GM23338 (cell line): Measurements from ENCODE around the gene RNF41. TPM values are rescaled to one million over a fixed set of nuclear protein-coding genes. Genes with fewer than 3 reads are reported as not detected.

Experiments
- ATAC-seq: fragments of 200-7000 bp; cut with Tn5 transposase; 3 replicates; pipeline ENCODE4 v1.9.1; 2020
- DNase-seq: peaks from one replicate; pipeline ENCODE4 v3.0.0-alpha.2; 2015; ENCODE audit warnings: low spot score
- H2AFZ ChIP-seq: fragments of 200-600 bp; sonication (generic); 2 replicates; pipeline ENCODE4 v1.8.0; 2016; ENCODE audit warnings: antibody characterized with exemption, mild to moderate bottlenecking, moderate library complexity
- H3F3A ChIP-seq: fragments of 200-600 bp; sonication (generic); replicated peaks from 2 replicates; pipeline ENCODE4 v1.8.0; 2017; ENCODE audit warnings: antibody characterized with exemption, mixed run types, low read depth
- H3K27ac ChIP-seq: fragments of 200-600 bp; sonication (generic); 2 replicates; pipeline ENCODE4 v1.6.1; 2016; ENCODE audit warnings: low read depth
- H3K27me3 ChIP-seq: fragments of 200-600 bp; sonication (generic); 2 replicates; pipeline ENCODE4 v1.8.0; 2016; ENCODE audit warnings: mild to moderate bottlenecking, mixed run types, moderate library complexity; ENCODE audit not compliant: insufficient read depth
- H3K36me3 ChIP-seq: fragments of 200-600 bp; sonication (generic); 2 replicates; pipeline ENCODE4 v1.8.0; 2016; ENCODE audit warnings: mild to moderate bottlenecking; ENCODE audit not compliant: insufficient read depth
- H3K4me1 ChIP-seq: fragments of 200-600 bp; sonication (generic); 2 replicates; pipeline ENCODE4 v1.8.0; 2016; ENCODE audit warnings: mild to moderate bottlenecking, moderate library complexity; ENCODE audit not compliant: insufficient read depth
- H3K4me2 ChIP-seq: fragments of 200-600 bp; sonication (generic); 2 replicates; pipeline ENCODE4 v1.7.1; 2017; ENCODE audit warnings: mixed run types
- H3K4me3 ChIP-seq: fragments of 200-600 bp; sonication (generic); 2 replicates; pipeline ENCODE4 v1.6.1; 2016; ENCODE audit warnings: mixed run types
- H3K79me2 ChIP-seq: fragments of 200-600 bp; sonication (generic); replicated peaks from 2 replicates; pipeline ENCODE4 v1.8.0; 2017; ENCODE audit warnings: mild to moderate bottlenecking; ENCODE audit not compliant: insufficient read depth
- H3K9me2 ChIP-seq: fragments of 200-600 bp; sonication (generic); 2 replicates; pipeline ENCODE4 v1.8.0; 2017; ENCODE audit not compliant: insufficient read depth
- H4K20me1 ChIP-seq: fragments of 200-600 bp; sonication (generic); replicated peaks from 2 replicates; pipeline ENCODE4 v1.8.0; 2017; ENCODE audit warnings: mild to moderate bottlenecking; ENCODE audit not compliant: insufficient read depth
- H3K27ac Mint-ChIP-seq: 2 replicates; pipeline ENCODE4 v1.8.0; 2020; ENCODE audit warnings: inconsistent platforms, mild to moderate bottlenecking, moderate library complexity, mixed read lengths
- H3K27me3 Mint-ChIP-seq: 3 replicates; pipeline ENCODE4 v1.8.0; 2022; ENCODE audit warnings: low read depth, mild to moderate bottlenecking, moderate library complexity, mixed read lengths, inconsistent platforms; ENCODE audit not compliant: insufficient read depth, poor library complexity
- H3K36me3 Mint-ChIP-seq: 3 replicates; pipeline ENCODE4 v1.8.0; 2021; ENCODE audit warnings: low read depth, mild to moderate bottlenecking, inconsistent platforms, moderate library complexity, mixed read lengths
- H3K4me1 Mint-ChIP-seq: 3 replicates; pipeline ENCODE4 v1.8.0; 2020; ENCODE audit warnings: mild to moderate bottlenecking, inconsistent platforms, mixed read lengths
- H3K4me3 Mint-ChIP-seq: 3 replicates; pipeline ENCODE4 v1.8.0; 2021; ENCODE audit warnings: moderate library complexity, mild to moderate bottlenecking, inconsistent platforms, mixed read lengths
- H3K9me3 Mint-ChIP-seq: 3 replicates; pipeline ENCODE4 v1.8.0; 2020; ENCODE audit warnings: moderate library complexity, mild to moderate bottlenecking, inconsistent platforms, mixed read lengths
- CREB1 ChIP-seq: fragments of 250-450 bp; sonication (Bioruptor Pico); IDR thresholded peaks from 2 replicates; pipeline ENCODE4 v1.5.0; 2020; ENCODE audit warnings: low read depth, mild to moderate bottlenecking, moderate library complexity
- JUNB ChIP-seq: IDR thresholded peaks from one replicate; pipeline ENCODE4 v1.6.1; 2016; ENCODE audit warnings: antibody characterized with exemption; ENCODE audit not compliant: unreplicated experiment
- NANOG ChIP-seq: IDR thresholded peaks from 2 replicates; pipeline ENCODE4 v1.6.1; 2016; ENCODE audit warnings: antibody characterized with exemption, borderline replicate concordance
- STAT1 ChIP-seq: IDR thresholded peaks from one replicate; pipeline ENCODE4 v1.6.1; 2016; ENCODE audit warnings: antibody characterized with exemption; ENCODE audit not compliant: unreplicated experiment
- ZNF331 ChIP-seq: fragments of 250-450 bp; sonication (Bioruptor Pico); IDR thresholded peaks from 2 replicates; pipeline ENCODE4 v1.5.0; 2020; ENCODE audit warnings: low read depth, mild to moderate bottlenecking, moderate library complexity
- polyA plus RNA-seq: library from polyadenylated mRNA; unstranded; fragments of >200 nt; fragmentation: Nextera tagmentation; extraction: Ambion mirVana; gene quantifications from 2 replicates; pipeline ENCODE4 v1.2.1, GENCODE V29; 2016
- total RNA-seq: library from RNA; depleted of rRNA; stranded (reverse); fragments of >200 nt; shearing (Covaris generic); gene quantifications from 2 replicates; pipeline ENCODE4 v1.2.3, GENCODE V29; 2014
- TF ChIP-seq, protein P1 (sequence below): IDR thresholded peaks from one replicate; pipeline ENCODE4 v1.6.1; 2018; ENCODE audit warnings: antibody characterized with exemption; ENCODE audit not compliant: unreplicated experiment
- TF ChIP-seq, protein P2 (sequence below): fragments of 250-450 bp; sonication (Bioruptor Pico); IDR thresholded peaks from 2 replicates; pipeline ENCODE4 v1.5.0; 2020; ENCODE audit warnings: mild to moderate bottlenecking, moderate library complexity
- TF ChIP-seq, protein P3 (sequence below): IDR thresholded peaks from 2 replicates; pipeline ENCODE4 v1.6.1; 2016; ENCODE audit warnings: antibody characterized with exemption

Gene RNF41
- total and polyA plus RNA-seq, 2 experiments from 2014 or later: 15.3 to 77.1 TPM

DNA sequence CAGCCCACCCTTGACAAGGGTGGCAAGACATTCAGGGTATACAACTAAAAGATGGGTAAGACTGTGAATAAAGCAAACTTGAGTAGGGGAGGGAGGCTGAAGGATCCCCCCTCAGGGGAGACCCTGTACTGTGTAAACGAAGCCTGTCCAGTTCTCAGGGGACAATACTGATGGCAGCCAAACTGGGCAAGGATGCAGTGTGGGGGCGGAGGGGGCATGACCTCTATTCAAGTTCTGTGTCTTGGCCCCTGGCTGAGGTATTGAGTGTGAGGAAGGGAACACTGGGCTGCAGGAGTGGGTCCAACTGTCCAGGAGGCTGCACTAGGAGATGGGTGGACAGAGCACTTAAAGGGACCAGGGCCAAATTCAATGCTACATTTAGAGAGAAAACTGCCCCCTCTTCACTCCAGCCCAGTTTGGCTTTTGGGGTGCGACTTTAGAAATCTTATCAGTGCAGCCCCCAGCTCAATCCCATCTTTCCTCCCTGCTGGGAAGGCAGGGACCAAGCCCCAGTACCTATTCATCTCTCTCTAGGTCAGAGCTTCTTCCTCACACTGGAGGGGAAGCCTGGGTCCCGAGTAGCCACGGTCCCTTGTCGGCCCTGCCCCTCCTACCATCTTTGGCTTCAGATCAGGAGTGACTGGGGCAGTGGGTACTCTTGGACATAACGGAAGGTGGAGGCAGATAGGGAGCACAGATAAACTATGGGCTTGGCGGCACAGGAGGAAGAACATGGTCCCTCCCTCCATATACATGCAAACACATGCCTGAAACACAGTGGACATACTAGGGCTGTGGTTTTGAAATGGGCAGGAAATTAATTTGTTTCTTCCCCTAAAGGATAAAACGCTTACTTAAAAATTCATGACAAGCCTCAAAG is 19.9 kb upstream of the RNF41 start:
- Mint-ChIP-seq H3K9me3 (no peaks in the 10 kb centered on the region), H3K4me1 (peaks cover 10% of the 10 kb centered on the region; the same call in 2 of the 3 replicates), H3K27ac (no peak overlapping the region), H3K36me3 (peaks cover 53% of the 10 kb centered on the region), H3K4me3 (no peak overlapping the region), H3K27me3 (peaks cover 19% of the 10 kb centered on the region)
- Histone ChIP-seq H3K27ac (no peak overlapping the region), H4K20me1 (peaks cover 9% of the 10 kb centered on the region; the same call in 1 of the 2 replicates), H3F3A (peaks cover 4% of the 10 kb centered on the region), H3K4me1 (no peaks in the 10 kb centered on the region), H3K9me2 (no peaks in the 10 kb centered on the region), H2AFZ (no peak overlapping the region), H3K4me2 (no peak overlapping the region), H3K79me2 (no peaks in the 10 kb centered on the region), H3K4me3 (no peak overlapping the region), H3K27me3 (no peaks in the 10 kb centered on the region), H3K36me3 (peaks cover 37% of the 10 kb centered on the region)
- TF ChIP-seq ZNF331 (CRISPR knock-in tag): no peak
- no peak for TF ChIP-seq CREB1 (CRISPR knock-in tag)
- TF ChIP-seq NANOG: no peak
- TF ChIP-seq, protein P1, sequence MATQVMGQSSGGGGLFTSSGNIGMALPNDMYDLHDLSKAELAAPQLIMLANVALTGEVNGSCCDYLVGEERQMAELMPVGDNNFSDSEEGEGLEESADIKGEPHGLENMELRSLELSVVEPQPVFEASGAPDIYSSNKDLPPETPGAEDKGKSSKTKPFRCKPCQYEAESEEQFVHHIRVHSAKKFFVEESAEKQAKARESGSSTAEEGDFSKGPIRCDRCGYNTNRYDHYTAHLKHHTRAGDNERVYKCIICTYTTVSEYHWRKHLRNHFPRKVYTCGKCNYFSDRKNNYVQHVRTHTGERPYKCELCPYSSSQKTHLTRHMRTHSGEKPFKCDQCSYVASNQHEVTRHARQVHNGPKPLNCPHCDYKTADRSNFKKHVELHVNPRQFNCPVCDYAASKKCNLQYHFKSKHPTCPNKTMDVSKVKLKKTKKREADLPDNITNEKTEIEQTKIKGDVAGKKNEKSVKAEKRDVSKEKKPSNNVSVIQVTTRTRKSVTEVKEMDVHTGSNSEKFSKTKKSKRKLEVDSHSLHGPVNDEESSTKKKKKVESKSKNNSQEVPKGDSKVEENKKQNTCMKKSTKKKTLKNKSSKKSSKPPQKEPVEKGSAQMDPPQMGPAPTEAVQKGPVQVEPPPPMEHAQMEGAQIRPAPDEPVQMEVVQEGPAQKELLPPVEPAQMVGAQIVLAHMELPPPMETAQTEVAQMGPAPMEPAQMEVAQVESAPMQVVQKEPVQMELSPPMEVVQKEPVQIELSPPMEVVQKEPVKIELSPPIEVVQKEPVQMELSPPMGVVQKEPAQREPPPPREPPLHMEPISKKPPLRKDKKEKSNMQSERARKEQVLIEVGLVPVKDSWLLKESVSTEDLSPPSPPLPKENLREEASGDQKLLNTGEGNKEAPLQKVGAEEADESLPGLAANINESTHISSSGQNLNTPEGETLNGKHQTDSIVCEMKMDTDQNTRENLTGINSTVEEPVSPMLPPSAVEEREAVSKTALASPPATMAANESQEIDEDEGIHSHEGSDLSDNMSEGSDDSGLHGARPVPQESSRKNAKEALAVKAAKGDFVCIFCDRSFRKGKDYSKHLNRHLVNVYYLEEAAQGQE: no peak
- TF ChIP-seq STAT1: no peak
- no peak for TF ChIP-seq JUNB
- DNase-seq (no peak), ATAC-seq (no peak)

DNA sequence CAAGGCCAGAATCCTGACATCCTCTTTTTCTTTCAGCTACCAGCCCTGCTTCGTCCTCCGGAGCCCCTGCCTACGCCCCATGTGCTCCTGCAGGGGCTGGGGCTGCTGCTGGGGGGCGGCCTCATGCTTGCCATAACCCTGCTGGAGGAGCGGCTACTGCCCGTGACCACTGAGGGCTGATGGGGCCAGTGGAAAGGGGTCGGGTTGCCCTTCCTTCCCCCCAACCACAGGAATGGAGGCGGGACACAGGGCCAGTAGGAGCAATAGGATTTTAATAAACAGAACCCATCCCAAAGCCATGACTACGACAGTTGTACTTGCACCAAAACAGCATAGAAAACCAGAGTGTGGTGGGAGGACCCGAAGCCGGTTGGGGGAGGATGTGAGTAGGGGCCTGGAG is 15.8 kb upstream of the RNF41 start:
- H3K27me3 ChIP-seq: peaks cover 4% of the 10 kb centered on the region; the same call in 1 of the 2 replicates
- no peak overlapping the region for H3K27ac ChIP-seq
- no peak overlapping the region for H3K4me3 ChIP-seq
- no peak overlapping the region for H2AFZ ChIP-seq
- ATAC-seq (peak; percentile 69), DNase-seq (peak; percentile 53)
- H3K4me1 ChIP-seq: no peaks in the 10 kb centered on the region
- Mint-ChIP-seq H3K4me3 (no peak overlapping the region), H3K27me3 (peaks cover 22% of the 10 kb centered on the region), H3K36me3 (peaks cover 20% of the 10 kb centered on the region), H3K9me3 (no peaks in the 10 kb centered on the region), H3K4me1 (peaks cover 10% of the 10 kb centered on the region; the same call in 2 of the 3 replicates), H3K27ac (0 out of 2 replicates have a peak overlapping the region, but pooled peaks have one; percentile 57)
- peaks cover 17% of the 10 kb centered on the region; the same call in 1 of the 2 replicates for H3K36me3 ChIP-seq
- no peaks in the 10 kb centered on the region for H3K9me2 ChIP-seq
- peaks cover 7% of the 10 kb centered on the region; the same call in 1 of the 2 replicates for H4K20me1 ChIP-seq
- H3K79me2 ChIP-seq: no peaks in the 10 kb centered on the region
- peaks cover 4% of the 10 kb centered on the region; the same call in 1 of the 2 replicates for H3F3A ChIP-seq
- no peak overlapping the region for H3K4me2 ChIP-seq
- TF ChIP-seq, protein P2, sequence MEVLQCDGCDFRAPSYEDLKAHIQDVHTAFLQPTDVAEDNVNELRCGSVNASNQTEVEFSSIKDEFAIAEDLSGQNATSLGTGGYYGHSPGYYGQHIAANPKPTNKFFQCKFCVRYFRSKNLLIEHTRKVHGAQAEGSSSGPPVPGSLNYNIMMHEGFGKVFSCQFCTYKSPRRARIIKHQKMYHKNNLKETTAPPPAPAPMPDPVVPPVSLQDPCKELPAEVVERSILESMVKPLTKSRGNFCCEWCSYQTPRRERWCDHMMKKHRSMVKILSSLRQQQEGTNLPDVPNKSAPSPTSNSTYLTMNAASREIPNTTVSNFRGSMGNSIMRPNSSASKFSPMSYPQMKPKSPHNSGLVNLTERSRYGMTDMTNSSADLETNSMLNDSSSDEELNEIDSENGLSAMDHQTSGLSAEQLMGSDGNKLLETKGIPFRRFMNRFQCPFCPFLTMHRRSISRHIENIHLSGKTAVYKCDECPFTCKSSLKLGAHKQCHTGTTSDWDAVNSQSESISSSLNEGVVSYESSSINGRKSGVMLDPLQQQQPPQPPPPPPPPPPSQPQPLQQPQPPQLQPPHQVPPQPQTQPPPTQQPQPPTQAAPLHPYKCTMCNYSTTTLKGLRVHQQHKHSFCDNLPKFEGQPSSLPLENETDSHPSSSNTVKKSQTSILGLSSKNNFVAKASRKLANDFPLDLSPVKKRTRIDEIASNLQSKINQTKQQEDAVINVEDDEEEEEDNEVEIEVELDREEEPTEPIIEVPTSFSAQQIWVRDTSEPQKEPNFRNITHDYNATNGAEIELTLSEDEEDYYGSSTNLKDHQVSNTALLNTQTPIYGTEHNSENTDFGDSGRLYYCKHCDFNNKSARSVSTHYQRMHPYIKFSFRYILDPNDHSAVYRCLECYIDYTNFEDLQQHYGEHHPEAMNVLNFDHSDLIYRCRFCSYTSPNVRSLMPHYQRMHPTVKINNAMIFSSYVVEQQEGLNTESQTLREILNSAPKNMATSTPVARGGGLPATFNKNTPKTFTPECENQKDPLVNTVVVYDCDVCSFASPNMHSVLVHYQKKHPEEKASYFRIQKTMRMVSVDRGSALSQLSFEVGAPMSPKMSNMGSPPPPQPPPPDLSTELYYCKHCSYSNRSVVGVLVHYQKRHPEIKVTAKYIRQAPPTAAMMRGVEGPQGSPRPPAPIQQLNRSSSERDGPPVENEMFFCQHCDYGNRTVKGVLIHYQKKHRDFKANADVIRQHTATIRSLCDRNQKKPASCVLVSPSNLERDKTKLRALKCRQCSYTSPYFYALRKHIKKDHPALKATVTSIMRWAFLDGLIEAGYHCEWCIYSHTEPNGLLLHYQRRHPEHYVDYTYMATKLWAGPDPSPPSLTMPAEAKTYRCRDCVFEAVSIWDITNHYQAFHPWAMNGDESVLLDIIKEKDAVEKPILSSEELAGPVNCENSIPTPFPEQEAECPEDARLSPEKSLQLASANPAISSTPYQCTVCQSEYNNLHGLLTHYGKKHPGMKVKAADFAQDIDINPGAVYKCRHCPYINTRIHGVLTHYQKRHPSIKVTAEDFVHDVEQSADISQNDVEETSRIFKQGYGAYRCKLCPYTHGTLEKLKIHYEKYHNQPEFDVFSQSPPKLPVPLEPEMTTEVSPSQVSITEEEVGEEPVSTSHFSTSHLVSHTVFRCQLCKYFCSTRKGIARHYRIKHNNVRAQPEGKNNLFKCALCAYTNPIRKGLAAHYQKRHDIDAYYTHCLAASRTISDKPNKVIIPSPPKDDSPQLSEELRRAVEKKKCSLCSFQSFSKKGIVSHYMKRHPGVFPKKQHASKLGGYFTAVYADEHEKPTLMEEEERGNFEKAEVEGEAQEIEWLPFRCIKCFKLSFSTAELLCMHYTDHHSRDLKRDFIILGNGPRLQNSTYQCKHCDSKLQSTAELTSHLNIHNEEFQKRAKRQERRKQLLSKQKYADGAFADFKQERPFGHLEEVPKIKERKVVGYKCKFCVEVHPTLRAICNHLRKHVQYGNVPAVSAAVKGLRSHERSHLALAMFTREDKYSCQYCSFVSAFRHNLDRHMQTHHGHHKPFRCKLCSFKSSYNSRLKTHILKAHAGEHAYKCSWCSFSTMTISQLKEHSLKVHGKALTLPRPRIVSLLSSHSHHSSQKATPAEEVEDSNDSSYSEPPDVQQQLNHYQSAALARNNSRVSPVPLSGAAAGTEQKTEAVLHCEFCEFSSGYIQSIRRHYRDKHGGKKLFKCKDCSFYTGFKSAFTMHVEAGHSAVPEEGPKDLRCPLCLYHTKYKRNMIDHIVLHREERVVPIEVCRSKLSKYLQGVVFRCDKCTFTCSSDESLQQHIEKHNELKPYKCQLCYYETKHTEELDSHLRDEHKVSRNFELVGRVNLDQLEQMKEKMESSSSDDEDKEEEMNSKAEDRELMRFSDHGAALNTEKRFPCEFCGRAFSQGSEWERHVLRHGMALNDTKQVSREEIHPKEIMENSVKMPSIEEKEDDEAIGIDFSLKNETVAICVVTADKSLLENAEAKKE (CRISPR knock-in tag): no peak
- TF ChIP-seq, protein P3, sequence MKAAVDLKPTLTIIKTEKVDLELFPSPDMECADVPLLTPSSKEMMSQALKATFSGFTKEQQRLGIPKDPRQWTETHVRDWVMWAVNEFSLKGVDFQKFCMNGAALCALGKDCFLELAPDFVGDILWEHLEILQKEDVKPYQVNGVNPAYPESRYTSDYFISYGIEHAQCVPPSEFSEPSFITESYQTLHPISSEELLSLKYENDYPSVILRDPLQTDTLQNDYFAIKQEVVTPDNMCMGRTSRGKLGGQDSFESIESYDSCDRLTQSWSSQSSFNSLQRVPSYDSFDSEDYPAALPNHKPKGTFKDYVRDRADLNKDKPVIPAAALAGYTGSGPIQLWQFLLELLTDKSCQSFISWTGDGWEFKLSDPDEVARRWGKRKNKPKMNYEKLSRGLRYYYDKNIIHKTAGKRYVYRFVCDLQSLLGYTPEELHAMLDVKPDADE: no peak
